SK-N-SH (cell line): Measurements from ENCODE around the gene LMAN2.

ENCODE experiments used
- EP300 ChIP-seq, 2 experiments: IDR thresholded peaks; 2 replicates each; pipeline versions ENCODE4 v1.4.0 to v1.6.1; 2012; ENCODE audit warnings: borderline replicate concordance in 1 of 2, low read depth in 1 of 2, low read length in 1 of 2
- MAX ChIP-seq: IDR thresholded peaks from 2 replicates; pipeline ENCODE4 v1.4.0; 2012; ENCODE audit warnings: low read depth
- MXI1 ChIP-seq: IDR thresholded peaks from 2 replicates; pipeline ENCODE4 v1.6.1; 2012; ENCODE audit warnings: mild to moderate bottlenecking, low read depth, low read length, improper control_type of control experiment
- POLR2AphosphoS5 ChIP-seq: IDR thresholded peaks from 2 replicates; pipeline ENCODE4 v1.6.1; 2012; ENCODE audit warnings: low read depth, low read length
- RAD21 ChIP-seq: IDR thresholded peaks from 2 replicates; pipeline ENCODE4 v1.6.1; 2012; ENCODE audit warnings: mild to moderate bottlenecking, low read length
- REST ChIP-seq: IDR thresholded peaks from 2 replicates; pipeline ENCODE4 v1.6.1; 2012; ENCODE audit warnings: mild to moderate bottlenecking, low read depth, low read length, moderate library complexity
- RFX5 ChIP-seq: IDR thresholded peaks from 2 replicates; pipeline ENCODE4 v1.6.1; 2012; ENCODE audit warnings: mild to moderate bottlenecking, improper control_type of control experiment, low read length
- SMC3 ChIP-seq: IDR thresholded peaks from 2 replicates; pipeline ENCODE4 v1.6.1; 2012; ENCODE audit warnings: low read depth, low read length, improper control_type of control experiment
- TEAD4 ChIP-seq: IDR thresholded peaks from 2 replicates; pipeline ENCODE4 v1.4.0; 2012; ENCODE audit warnings: mild to moderate bottlenecking, borderline replicate concordance; ENCODE audit not compliant: insufficient read depth
- YY1 ChIP-seq: IDR thresholded peaks from 2 replicates; pipeline ENCODE4 v1.4.0; 2012; ENCODE audit warnings: low read depth, mild to moderate bottlenecking
- ZBTB33 ChIP-seq: IDR thresholded peaks from 2 replicates; pipeline ENCODE4 v1.4.0; 2012; ENCODE audit warnings: low read depth, borderline replicate concordance
- TF ChIP-seq, protein P1 (sequence below): fragments of 200-600 bp; sonication (generic); IDR thresholded peaks from 2 replicates; pipeline ENCODE4 v1.6.1; 2017; ENCODE audit warnings: antibody characterized with exemption, mild to moderate bottlenecking, moderate library complexity

- TF ChIP-seq, protein P1, sequence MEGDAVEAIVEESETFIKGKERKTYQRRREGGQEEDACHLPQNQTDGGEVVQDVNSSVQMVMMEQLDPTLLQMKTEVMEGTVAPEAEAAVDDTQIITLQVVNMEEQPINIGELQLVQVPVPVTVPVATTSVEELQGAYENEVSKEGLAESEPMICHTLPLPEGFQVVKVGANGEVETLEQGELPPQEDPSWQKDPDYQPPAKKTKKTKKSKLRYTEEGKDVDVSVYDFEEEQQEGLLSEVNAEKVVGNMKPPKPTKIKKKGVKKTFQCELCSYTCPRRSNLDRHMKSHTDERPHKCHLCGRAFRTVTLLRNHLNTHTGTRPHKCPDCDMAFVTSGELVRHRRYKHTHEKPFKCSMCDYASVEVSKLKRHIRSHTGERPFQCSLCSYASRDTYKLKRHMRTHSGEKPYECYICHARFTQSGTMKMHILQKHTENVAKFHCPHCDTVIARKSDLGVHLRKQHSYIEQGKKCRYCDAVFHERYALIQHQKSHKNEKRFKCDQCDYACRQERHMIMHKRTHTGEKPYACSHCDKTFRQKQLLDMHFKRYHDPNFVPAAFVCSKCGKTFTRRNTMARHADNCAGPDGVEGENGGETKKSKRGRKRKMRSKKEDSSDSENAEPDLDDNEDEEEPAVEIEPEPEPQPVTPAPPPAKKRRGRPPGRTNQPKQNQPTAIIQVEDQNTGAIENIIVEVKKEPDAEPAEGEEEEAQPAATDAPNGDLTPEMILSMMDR = no peak
- TF ChIP-seq RFX5 (no peak), YY1 (no peak), POLR2AphosphoS5 (peak; percentile 69), TEAD4 (no peak), RAD21 (no peak), EP300 (IDR thresholded peaks at IDR 0.05; ENCODE audit: borderline replicate concordance in 1 of 2, low read depth in 1 of 2, low read length in 1 of 2) (0 out of 4 replicates have a peak, but pooled peaks of 1 of the 2 experiments have one; percentile 39), MAX (peak; percentile 97), ZBTB33 (no peak), REST (no peak), SMC3 (no peak), MXI1 (peak; percentile 100)
Measured at GRCh38 chr5:177311723-177312648, 39.5 kb downstream of the LMAN2 start, which contains the start of gene MXD3.
